Sciatic nerve (tissue), 2 donors: ENCODE measurements around the gene MTHFSD. TPM values are rescaled to one million over a fixed set of nuclear protein-coding genes. Genes with fewer than 3 reads are reported as not detected.
A peak's percentile ranks its signal among the peaks of the same experiment; 100 is the strongest.

ENCODE experiments used
- ATAC-seq: fragments of 200-7000 bp; cut with Tn5 transposase; one replicate; pipeline ENCODE4 v1.9.1; 2020; ENCODE audit warnings: mild to moderate bottlenecking, moderate library complexity
- DNase-seq: peaks from one replicate; pipeline ENCODE4 v3.0.0-alpha.2; 2020; ENCODE audit warnings: low spot score
- intact Hi-C: fragments of 100-400 bp; cut with DNase I; formaldehyde crosslinking; loops from one replicate; pipeline ENCODE4 v1.14.2; 2022
- total RNA-seq: library from RNA; stranded (reverse); fragmentation: NEBNext Ultra II Directional; extraction: Animal tissue kit (Norgen Biotek cat#: 25700); gene quantifications from one replicate; pipeline ENCODE4 v1.2.1, GENCODE V29; 2021
- donor health status: DM: no; HTN: no; CAD: no.
- donor health status: DM: no; HTN: no; CAD: no.

MTHFSD gene
- total RNA-seq, 1 donor from 2014 or later = 19.2 TPM

DNA sequence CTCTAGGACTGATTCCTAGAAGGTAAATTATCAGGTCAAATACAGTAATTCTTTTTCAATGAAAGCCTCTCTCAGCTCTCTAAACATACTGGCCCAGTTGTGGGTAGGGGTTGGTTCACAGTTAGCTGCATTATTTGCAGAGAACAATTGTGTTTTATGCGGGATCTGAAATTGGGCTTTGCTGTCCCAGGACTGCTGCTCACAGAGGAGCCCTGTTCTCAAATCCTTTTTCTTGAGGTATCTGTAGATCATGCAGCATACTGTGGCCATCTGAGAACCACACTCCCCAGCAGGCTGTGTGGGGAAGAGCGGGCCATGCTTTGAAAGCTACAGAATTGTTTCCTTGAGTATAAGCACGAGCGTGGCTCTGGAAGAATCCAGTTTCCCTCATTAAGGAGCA is 17.5 kb downstream of the MTHFSD start:
- no peak for DNase-seq

DNA sequence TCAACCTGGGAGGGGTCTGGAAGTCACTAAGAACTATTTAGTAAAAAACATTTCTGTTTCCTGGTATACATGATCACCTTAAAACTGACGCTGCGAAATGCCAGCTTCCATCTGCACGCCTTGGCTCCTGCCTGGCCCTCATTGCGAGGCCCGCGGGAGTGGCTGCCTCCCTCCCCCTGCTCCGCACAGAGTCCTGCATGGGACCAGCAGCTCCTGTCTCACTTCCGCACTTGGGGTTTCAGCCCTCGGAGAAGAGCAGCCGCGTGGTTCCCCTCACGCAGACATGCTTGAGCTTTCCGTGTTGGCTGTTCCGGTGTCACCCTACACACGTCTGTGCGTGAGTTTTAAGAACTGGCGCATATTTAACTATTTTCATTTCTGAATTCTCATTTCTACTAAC is 18.4 kb downstream of the MTHFSD start:
- intact Hi-C loops = no loop called here
- ATAC-seq (no peak), DNase-seq (no peak)

More for the DNA sequence above, 17.5 kb downstream of the MTHFSD start:
- no peak for ATAC-seq
- intact Hi-C loops = no loop called here

DNA sequence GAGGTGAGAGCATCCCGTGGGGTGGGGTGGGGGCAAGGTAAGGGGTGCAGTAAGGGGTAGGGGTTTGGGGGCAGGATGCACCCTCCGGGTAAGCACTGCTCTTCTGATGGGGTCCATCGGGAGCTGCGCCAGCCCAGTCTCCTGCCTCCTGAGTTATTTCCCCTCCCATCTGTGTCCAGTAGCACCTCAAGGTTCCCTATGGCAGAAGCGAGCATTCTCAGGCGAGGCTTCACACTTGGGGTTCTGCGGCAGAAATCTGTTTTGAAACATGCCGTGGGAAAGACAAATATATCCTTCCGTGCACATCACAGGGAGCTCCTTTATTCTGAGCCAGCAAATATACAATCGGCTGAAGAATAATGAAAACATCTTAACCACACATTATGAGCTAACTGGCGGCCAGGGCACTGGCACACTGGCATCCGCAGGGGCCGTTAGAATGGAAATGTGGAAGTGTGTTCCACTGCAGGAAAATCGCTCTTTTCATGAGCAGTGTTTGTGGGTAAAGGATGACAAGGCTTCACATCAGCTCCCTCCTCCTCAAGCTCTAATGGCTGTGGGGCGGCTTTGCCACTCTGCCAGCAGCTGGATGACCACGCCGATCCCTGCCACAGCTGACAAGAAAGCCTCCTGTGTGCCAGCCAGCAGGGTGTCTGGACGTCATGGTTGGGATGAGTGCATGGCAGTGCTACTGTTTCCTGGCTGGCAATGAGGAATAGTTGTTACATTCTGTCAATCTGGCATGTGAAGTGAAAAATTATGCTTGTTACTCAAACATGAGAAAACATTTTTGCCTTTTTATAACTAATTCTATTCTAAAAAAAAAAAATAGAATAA is 20.0 kb downstream of the MTHFSD start:
- ATAC-seq = no peak

DNA sequence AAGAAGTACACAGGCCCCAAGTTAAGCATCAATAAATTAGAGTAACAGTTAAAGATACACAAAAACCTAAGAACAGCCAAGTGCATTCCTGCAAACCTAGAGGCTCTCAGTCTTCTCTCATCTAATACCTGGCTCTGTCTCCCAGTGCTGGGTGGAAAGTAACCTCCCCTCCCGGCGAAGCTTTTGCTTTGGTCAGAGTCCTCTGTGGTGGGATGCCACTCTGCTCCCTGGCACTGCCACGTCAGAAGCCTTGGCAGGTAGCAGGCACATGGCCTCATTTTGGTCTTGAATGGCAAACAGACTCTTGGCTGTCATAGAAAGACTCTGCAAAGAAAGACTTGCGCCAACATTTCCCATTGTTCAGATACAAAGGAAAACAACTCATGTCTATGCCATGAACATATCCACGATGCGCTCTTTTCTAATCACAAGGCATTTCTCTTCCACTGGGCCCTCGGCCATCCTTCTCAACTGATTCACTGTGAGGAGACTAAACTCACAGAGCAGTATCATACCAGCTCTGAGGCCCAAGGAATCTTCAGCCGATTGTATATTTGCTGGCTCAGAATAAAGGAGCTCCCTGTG is 21.2 kb downstream of the MTHFSD start:
- ATAC-seq (no peak), DNase-seq (no peak)
- intact Hi-C loops = no loop called here

More for the DNA sequence above, 20.0 kb downstream of the MTHFSD start:
- intact Hi-C loops = no loop called here
- no peak for DNase-seq

DNA sequence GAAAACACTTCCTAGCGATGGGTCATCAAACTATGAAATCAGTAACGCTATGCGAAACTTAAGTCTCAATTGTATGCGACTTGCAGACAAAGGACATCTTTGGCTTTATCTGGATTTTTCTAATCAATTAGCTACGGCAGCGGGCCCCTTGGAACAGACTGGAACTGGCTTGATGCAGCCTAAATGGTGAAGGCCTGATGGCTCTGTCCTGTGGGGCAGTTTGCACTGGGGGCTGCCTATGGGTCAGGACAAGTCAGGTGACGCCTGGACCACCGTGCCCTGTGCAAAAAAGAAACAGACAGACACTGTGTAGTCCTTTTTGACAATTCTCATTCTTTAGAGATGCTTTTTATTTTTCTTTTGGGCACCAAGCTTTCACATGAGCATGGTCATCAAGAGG is 22.0 kb downstream of the MTHFSD start:
- intact Hi-C loops = no loop called here

DNA sequence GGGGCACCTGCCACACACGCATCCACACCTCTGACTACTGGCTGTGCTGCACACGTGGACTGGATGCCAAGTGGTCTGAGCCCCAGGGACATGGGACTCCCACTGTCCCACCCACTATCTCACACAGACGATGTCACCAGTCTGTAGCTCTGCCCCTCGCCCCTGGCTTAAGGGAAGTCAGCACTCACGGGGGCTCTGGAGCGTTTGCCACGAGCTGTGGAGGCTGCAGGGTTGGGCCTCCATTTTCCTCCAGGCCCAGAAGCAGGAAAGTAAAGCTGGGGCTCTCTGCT is 22.6 kb downstream of the MTHFSD start:
- no peak for ATAC-seq
- no peak for DNase-seq
- intact Hi-C loops = no loop called here

More for the DNA sequence above, 22.0 kb downstream of the MTHFSD start:
- no peak for DNase-seq
- ATAC-seq = no peak

DNA sequence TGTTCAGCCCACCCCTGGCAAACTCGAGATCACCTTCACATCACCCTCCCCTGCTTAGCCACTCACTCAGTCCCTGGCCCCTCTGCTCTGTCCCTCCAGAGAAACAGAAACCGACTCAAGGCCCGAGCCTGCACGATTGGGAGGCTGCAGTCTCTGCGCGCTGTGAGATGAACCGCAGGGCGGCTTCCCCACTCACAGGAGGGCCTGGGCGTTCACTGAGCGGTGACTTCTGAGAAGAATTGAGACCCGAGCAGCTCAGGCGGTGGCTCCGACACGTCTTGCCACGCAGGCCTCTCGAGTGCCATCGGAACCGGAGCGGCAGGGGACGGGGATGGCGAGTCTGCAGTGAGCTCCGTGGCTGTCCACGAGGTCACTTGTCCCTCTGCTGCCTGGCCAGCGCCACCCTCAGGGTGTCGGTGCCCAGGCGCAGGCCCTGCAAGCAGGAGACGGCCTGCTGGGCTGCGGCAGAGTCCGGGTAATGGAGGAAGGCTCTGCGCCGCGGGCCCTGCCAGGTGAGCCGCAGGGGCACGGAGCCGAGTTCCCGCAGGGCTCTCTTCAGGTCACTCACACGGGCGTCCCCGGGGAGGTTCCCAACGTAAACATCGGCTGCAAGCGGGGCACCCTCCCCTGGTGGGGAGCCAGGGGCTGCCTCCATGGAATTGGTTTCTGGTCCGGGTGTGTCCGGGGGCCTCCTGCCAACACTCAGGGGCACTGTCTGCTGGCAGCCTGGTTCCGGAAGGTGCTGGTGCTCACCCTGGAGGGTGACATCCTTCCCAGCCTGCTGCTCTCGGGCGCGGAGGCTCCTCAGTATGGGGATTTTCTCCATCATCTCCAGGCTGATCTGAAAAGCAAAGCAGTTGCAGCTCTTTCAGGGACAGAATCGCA is 23.2 kb downstream of the MTHFSD start:
- intact Hi-C loops = no loop called here
- peak; percentile 4 for ATAC-seq
- DNase-seq = peak; percentile 59

DNA sequence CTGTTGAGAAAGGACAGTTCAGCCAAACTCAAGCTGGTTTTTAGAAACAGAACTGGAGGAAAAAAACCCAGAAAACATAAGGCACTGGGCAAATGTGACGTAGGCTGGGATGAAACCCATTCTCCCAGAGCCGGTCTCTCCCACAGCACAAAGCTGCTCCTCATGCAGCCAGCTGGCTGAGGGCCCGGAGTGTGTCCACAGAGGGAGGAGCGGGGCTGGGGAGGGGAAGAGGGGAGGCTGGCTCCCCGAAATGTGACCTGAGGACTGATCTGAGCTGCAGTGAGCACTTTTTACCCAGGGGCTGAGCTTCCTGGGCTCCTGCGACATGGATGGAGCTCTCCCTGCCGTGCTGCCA is 23.9 kb downstream of the MTHFSD start:
- intact Hi-C loops = no loop called here
- peak; percentile 97 for ATAC-seq
- DNase-seq = peak; percentile 88

DNA sequence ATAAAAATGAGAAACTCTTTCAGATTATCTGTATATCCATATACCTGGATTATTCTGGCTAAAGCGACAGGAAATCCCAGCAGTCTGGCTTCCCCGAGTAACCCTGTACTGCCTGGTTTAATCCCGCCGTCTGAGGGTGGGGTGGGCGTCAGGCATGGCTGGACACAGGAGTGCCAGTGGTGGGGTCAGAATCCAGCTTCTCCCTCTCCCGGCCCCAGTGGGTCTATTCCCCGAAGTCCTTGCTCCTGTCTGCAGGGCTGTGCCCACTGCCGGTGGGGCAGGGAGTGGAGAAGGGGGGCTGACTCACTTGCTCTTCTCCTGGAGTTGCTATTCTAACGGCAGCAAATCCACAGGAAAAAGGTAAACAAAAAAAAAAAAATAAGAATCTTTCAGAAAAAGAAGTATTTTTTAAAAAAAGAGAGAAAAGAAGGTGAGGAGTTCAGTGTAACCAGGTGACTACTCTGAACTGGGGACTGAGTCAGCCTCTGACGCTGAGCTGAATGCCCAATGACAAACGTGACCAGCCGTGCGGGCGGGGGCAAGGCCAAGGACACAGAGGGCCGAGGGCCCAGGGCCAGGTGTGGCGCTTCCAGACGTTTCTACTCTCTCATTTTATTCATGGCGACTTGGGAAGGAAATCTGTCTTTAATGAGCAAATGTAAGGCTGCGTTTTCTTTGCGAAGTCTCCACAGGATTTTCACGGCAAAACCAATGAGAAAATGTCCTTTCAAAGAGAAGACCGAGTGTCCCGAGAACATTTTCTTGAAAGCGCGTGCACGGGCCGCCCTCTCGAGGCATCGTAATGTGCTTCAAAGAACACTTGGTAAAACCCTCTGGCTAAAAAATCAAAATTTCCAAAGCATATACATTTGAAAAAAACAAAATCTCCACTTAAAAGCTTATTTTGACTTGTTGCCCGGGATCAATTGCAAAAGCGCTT is 24.5 kb downstream of the MTHFSD start:
- intact Hi-C loops = no loop called here
- DNase-seq (no peak), ATAC-seq (peak; percentile 5)

DNA sequence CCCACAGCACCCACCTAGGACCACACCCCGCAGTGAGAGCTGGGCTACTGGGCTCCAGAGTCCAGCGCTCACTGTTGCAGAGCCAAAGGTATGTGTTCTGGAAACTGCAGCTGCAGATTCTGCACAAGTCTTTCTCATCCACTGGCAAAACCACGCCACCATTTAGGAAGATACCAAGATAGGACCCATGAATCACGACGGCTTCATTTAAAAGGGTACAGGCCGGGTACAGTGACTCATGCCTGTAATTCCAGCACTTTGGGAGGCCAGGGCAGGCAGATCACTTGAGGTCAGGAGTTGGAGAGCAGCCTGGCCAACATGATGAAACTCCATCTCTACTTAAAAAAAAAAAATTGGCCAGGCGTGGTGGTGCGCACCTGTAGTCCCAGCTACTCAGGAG is 25.9 kb downstream of the MTHFSD start:
- intact Hi-C loops = no loop called here
- no peak for ATAC-seq
- no peak for DNase-seq

DNA sequence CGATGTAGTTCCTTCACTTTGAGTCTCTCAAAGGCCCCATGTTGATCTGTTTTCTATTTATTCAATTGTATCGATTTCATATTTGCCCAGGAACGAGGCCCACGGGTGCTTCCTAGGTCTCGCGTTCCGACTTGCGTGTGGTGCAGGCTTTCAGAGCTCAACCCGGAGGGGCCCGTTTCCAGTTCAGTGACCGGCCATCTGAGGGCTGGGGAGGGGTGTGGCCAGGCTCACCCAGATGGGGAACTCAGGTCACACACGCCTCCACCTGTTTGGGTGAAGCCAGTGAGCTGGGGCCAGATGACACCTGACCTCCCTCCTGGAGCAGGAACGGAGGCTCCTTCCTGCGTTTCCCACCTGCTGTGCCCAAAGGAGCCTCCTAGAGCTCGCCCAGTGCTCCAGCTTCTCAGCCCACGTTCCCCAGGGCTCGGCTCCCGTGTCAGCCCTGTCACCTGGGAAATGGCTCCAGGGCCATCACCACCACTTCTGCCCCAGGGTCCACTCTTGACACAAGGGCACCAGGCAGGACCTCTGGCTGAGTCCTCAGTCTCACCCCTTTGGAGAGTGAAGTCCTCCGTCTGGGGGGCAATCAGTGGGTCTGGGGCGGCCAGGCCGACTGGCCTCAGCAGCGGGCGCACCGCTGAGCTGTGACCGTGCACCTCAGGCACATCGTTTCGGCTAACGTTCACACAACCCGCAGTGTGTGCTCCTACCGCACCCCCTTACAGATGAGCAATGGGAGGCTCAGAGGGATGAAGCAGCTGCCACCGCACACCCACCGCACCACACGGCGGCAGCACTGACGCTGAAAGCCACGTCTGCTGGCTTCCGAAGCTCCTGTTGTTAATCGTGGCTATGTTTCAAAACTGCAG is 26.7 kb downstream of the MTHFSD start:
- ATAC-seq (no peak), DNase-seq (no peak)
- intact Hi-C loops = no loop called here

DNA sequence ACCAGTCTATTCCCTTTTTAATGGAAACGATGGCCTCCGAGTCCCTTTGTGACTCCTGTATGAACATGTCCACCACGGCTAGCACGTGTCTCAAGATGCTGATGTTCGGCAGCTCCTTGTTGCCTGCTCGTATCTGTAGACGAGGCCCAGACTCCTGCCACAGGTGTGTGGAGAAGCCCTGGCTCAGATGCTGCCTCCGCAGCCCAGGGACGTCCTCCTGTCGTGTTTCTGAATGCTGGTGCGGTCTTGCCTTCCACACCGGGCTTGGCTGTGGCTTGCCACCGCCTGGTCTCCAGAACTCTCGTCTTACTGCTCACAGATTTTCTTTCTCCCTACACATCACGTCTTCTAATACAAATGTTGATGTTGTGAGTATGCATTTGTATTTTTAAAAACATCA is 27.7 kb downstream of the MTHFSD start:
- intact Hi-C loops = no loop called here
- DNase-seq = no peak
- no peak for ATAC-seq

DNA sequence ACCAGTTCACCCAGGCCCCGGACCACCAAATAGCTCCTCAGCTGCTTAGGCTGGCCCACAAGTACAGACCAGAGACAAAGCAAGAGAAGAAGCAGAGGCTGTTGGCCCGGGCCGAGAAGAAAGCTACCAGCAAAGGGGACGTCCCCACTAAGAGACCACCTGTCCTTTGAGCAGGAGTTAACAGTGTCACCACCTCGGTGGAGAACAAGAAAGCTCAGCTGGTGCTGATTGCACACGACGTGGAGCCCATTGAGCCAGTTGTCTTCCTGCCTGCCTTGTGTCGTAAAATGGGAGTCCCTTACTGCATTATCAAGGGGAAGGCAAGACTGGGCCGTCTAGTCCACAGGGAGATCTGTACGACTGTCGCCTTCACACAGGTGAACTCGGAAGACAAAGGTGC is 29.3 kb downstream of the MTHFSD start:
- DNase-seq (no peak), ATAC-seq (no peak)
- intact Hi-C loops = no loop called here

DNA sequence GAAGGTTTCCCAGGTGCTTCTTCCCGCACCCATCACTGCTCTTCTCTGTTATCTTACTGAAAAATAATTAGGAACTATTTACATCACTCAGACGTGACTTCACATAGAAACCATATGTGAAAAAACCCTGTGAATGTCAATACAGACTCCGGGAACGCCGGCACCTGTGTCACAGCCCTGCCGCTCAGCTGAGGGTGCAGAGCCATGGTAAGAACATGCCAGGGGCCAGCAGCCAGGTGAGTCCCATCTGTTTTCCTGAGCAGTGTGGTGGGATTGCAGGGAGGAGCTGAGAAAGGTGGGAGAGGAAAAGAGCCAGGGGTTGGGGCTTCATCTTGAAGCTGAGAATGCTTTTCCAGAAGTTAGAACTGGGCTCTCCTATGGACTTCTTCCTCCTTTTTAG is 31.0 kb downstream of the MTHFSD start:
- DNase-seq (no peak), ATAC-seq (no peak)
- intact Hi-C loops = no loop called here

DNA sequence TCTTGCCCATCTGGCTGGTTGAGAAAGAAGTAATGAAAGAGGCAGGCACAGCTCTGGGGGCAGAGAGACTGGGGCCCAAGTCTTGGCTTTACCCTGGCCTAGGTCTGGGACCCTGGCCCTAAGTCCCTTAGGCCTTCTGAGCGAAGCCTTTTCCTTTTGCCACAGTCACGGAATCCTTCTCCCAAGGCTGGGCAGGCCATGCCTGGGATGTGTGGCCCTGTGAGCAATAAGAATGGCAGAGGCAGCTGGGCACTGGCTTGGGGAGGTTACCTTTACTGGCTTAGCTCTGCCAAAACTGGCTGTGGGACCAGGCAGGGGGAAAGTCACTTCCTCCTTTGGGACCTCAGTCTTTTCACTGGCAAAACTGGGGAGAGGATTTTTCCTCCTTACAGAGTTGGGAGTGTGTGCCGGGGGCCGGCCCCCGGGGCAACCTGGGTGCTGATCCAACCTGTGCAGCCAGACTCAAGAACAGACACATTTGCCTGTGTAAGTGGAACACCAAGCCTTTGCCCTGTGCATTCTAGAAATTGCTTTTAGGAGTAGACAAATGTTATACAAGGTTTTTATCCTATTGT is 31.8 kb downstream of the MTHFSD start:
- DNase-seq (no peak), ATAC-seq (no peak)
- intact Hi-C loops = no loop called here

DNA sequence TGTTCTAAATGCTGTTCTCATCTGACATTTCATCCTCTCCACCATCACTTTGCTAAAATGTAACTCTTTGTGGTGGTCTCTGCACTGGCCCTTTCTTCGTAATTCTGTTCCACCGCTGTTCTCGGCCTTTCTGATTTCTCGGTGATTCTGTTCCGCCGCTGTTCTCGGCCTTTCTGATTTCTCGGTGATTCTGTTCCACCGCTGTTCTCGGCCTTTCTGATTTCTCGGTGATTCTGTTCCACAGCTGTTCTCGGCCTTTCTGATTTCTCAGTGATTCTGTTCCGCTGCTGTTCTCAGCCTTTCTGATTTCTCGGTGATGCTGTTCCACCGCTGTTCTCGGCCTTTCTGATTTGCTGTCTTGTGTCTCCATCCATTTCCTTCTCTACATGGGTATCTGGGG is 32.4 kb downstream of the MTHFSD start:
- ATAC-seq = no peak
- no peak for DNase-seq
- intact Hi-C loops = no loop called here

DNA sequence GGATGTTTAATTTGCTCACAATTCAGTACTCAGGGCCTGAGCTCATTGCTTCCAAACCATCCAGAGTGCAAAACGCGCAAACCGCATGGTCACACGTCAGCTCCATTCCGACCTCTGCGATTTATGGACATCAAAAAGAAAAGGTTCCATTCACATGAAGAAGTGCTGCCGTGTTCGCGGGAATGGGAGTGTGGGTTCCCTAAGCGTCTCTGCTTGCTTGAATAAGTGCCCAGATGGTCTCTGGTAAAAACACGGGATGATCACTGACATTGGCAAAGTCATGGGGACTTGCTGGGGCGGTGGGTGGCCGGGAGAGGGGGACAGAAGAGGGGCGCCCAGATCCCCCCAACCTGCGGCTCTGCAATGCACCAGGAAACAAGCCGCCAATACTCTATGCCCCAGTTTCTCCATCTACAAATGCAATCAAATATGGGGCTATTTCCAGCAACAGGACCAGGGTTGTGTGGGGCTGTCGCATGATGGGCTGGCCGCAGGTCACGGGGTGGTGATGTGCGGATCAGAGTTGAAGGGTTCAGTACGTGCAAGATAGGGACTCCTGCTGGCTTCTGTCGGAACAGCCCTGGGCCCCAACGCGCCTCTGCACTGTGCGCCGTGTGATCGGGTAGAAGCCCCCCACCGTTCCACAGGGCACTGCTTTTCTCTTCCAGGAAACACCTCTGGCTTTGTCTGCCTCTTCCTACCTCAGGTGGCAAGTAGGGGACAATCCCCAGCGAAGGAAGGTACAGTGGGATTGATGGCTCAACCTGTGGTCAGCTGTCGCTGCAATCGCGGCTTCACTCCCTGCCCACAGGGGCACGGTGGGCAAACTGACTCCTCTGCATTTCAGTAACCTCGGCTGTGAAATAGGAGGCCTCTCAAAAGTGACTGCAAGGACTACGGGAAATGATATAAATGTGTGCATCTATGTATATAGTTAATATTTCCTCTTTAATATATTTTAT is 33.5 kb downstream of the MTHFSD start:
- intact Hi-C loops = no loop called here
- DNase-seq (no peak), ATAC-seq (no peak)
